Osteoblast (primary cell): Measurements from ENCODE around the gene LDB1. TPM values are rescaled to one million over a fixed set of nuclear protein-coding genes. Genes with fewer than 3 reads are reported as not detected.
A peak's percentile ranks its signal among the peaks of the same experiment; 100 is the strongest.

Source experiments
- DNase-seq: peaks from one replicate; pipeline ENCODE4 v3.0.0; 2011; ENCODE audit warnings: low spot score, mixed read lengths; ENCODE audit not compliant: insufficient read length; ENCODE audit errors: missing footprints
- H2AFZ ChIP-seq: 2 replicates; pipeline ENCODE4 v1.6.0; 2011; ENCODE audit warnings: mild to moderate bottlenecking, low read length
- H3K27ac ChIP-seq: 2 replicates; pipeline ENCODE4 v1.5.1; 2011; ENCODE audit warnings: mild to moderate bottlenecking, low read depth, low read length, moderate library complexity
- H3K27me3 ChIP-seq: 2 replicates; pipeline ENCODE4 v1.6.0; 2012; ENCODE audit warnings: mild to moderate bottlenecking, control low read depth, inconsistent platforms, low read length, moderate library complexity; ENCODE audit not compliant: insufficient read depth
- H3K36me3 ChIP-seq: 2 replicates; pipeline ENCODE4 v1.5.1; 2011; ENCODE audit warnings: mild to moderate bottlenecking, low read length, control low read depth, moderate library complexity; ENCODE audit not compliant: insufficient read depth
- H3K4me1 ChIP-seq: 2 replicates; pipeline ENCODE4 v1.5.1; 2011; ENCODE audit warnings: mild to moderate bottlenecking, low read length, control low read depth, moderate library complexity; ENCODE audit not compliant: insufficient read depth
- H3K4me2 ChIP-seq: 2 replicates; pipeline ENCODE4 v1.6.0; 2011; ENCODE audit warnings: mild to moderate bottlenecking, low read length; ENCODE audit not compliant: insufficient read depth
- H3K4me3 ChIP-seq: fragments of 200-600 bp; sonication (generic); 3 replicates; pipeline ENCODE4 v1.5.1; 2012; ENCODE audit warnings: mild to moderate bottlenecking, low read length, inconsistent platforms; ENCODE audit not compliant: insufficient read depth
- H3K79me2 ChIP-seq: 2 replicates; pipeline ENCODE4 v1.6.0; 2012; ENCODE audit warnings: mild to moderate bottlenecking, low read length, control low read depth, inconsistent platforms; ENCODE audit not compliant: insufficient read depth
- H3K9me3 ChIP-seq: 2 replicates; pipeline ENCODE4 v1.5.1; 2011; ENCODE audit warnings: low read depth, low read length, control low read depth
- H4K20me1 ChIP-seq: 2 replicates; pipeline ENCODE4 v1.6.0; 2012; ENCODE audit warnings: mild to moderate bottlenecking, low read length, control low read depth; ENCODE audit not compliant: insufficient read depth
- CTCF ChIP-seq: IDR thresholded peaks from 2 replicates; pipeline ENCODE4 v1.5.1; 2011; ENCODE audit warnings: mild to moderate bottlenecking, low read depth, low read length, moderate library complexity; ENCODE audit errors: extremely low read depth
- total RNA-seq: library from RNA; depleted of rRNA; stranded (reverse); fragments of >200 nt; gene quantifications from 2 replicates; pipeline ENCODE4 v1.2.3, GENCODE V29; 2012

LDB1 gene
- total RNA-seq, 1 donor, result 62.2 TPM

- peaks cover 45% of the 10 kb centered on the region for H3K79me2 ChIP-seq
- no peaks in the 10 kb centered on the region for H3K27me3 ChIP-seq
- H4K20me1 ChIP-seq, result peaks cover 27% of the 10 kb centered on the region
- peaks cover 58% of the 10 kb centered on the region for H3K36me3 ChIP-seq
- no peaks in the 10 kb centered on the region for H3K9me3 ChIP-seq
- peak overlapping the region; percentile 89 for H3K4me2 ChIP-seq
- H3K4me1 ChIP-seq, result peaks cover 25% of the 10 kb centered on the region
- peak overlapping the region; percentile 92 for H3K27ac ChIP-seq
- peak; percentile 93 for DNase-seq
- H3K4me3 ChIP-seq, result peak overlapping the region; percentile 95
- no peak overlapping the region for H2AFZ ChIP-seq
- no peak for TF ChIP-seq CTCF
Measured at GRCh38 chr10:102150970-102151773, 31.0 kb upstream of the LDB1 start.

- peaks cover 28% of the 10 kb centered on the region for H3K79me2 ChIP-seq
- H4K20me1 ChIP-seq, result peaks cover 18% of the 10 kb centered on the region
- no peak overlapping the region for H2AFZ ChIP-seq
- no peak overlapping the region for H3K27ac ChIP-seq
- no peaks in the 10 kb centered on the region for H3K9me3 ChIP-seq
- H3K27me3 ChIP-seq, result no peaks in the 10 kb centered on the region
- no peak overlapping the region for H3K4me2 ChIP-seq
- peaks cover 20% of the 10 kb centered on the region for H3K4me1 ChIP-seq
- peaks cover 61% of the 10 kb centered on the region for H3K36me3 ChIP-seq
- no peak for DNase-seq
- no peak for TF ChIP-seq CTCF
- no peak overlapping the region for H3K4me3 ChIP-seq
Measured at GRCh38 chr10:102148275-102148674, 28.1 kb upstream of the LDB1 start.

- Histone ChIP-seq H3K4me1 (peaks cover 15% of the 10 kb centered on the region), H3K36me3 (peaks cover 67% of the 10 kb centered on the region), H3K27me3 (no peaks in the 10 kb centered on the region), H2AFZ (no peak overlapping the region), H3K79me2 (peaks cover 27% of the 10 kb centered on the region), H3K4me2 (no peak overlapping the region), H4K20me1 (peaks cover 15% of the 10 kb centered on the region), H3K27ac (no peak overlapping the region), H3K9me3 (no peaks in the 10 kb centered on the region), H3K4me3 (no peak overlapping the region)
- no peak for DNase-seq
- no peak for TF ChIP-seq CTCF
Measured at GRCh38 chr10:102147561-102147960, 27.4 kb upstream of the LDB1 start.

- Histone ChIP-seq H3K79me2 (peaks cover 28% of the 10 kb centered on the region), H3K27me3 (no peaks in the 10 kb centered on the region), H3K4me3 (no peak overlapping the region), H4K20me1 (peaks cover 15% of the 10 kb centered on the region), H3K27ac (no peak overlapping the region), H3K36me3 (peaks cover 68% of the 10 kb centered on the region), H3K4me2 (no peak overlapping the region), H3K9me3 (no peaks in the 10 kb centered on the region), H2AFZ (no peak overlapping the region), H3K4me1 (peaks cover 15% of the 10 kb centered on the region)
- TF ChIP-seq CTCF, result no peak
- no peak for DNase-seq
Measured at GRCh38 chr10:102146971-102147428, 26.8 kb upstream of the LDB1 start.
